ELF-1 (cell line): Measurements from ENCODE around the gene PAPSS1.

Experiments
- DNase-seq: peaks from one replicate; pipeline ENCODE4 v3.0.0-alpha.2; 2016; ENCODE audit warnings: low read depth, low spot score

The PAPSS1 gene

DNA sequence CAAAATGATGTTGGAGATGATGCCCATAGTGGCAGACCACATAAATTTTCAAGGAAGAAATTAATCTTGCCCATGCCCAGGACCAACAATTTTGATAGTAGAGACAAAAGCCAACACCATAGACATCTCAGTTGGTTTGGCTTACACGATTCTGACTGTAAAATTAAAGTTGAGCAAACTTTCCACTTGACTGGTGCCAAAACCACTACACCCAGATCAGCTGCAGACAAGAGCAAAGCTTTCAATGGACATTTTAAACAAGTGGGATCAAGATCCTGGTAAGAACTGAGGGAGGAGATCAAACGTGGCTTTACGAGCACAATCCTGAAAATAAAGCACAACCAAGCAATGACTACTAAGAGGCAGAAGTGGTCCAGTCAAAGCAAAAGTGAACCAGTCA, 90.7 kb downstream of the PAPSS1 start:
- no peak for DNase-seq

DNA sequence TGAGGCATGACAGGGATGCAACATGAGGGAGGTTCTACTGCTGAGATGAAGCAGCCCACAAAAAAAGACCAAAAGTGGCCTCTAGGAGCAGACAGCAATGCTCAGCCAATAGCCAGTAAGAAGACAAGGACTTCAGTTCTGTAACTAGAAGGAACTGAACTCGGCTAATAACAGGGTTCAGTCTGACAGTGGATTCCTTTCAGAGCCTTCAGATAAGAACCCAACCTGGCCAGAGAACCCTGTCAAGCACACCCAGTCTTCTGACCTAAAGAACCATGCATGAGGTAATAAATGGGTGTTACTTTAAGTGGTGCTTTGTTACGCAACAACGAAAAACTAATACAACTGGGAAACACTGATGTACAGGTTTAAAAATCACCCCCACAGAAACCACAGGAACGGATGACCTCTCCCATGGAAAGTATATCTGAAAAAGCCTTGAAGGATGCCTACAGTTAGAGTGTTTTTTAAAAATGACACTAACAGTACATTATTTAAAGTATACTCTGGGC, 94.6 kb downstream of the PAPSS1 start:
- no peak for DNase-seq

DNA sequence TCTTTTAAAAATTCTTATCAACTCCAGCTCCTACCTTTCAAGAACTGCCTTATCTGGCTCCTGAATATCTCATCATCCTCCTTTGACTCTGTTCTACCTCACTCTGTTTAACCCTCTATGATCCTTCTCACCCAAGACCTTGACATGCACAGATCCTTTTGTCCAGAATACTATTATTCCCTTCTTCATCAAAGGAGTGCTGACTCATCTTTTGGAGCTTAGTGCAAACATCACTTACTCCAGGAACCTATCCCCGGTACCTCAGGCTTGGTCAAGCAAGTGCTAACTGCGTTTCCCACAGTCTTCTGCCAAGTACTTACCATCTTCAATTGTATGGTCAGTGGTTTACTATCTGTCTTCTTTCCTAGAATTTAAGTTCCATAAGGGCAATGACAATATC, 96.0 kb downstream of the PAPSS1 start:
- no peak for DNase-seq

DNA sequence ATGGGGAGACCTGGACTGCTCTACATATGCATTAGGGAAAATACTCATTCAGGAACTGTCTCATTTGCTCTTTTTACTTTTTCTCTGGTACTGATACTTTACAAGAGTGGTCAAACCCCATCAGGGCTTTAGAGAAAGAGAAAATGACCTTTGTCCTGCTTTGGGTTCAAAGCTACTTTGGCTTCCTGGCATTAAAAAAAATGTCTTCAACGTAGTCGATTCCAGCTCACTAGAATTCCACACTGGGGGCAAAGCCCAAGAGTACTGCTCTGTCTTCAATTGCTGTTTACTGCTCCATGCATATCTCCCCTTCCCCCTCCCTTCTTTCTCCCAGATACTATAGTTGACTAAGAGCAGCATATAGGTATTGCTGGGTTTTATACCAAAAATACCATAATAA, 98.0 kb downstream of the PAPSS1 start:
- no peak for DNase-seq

DNA sequence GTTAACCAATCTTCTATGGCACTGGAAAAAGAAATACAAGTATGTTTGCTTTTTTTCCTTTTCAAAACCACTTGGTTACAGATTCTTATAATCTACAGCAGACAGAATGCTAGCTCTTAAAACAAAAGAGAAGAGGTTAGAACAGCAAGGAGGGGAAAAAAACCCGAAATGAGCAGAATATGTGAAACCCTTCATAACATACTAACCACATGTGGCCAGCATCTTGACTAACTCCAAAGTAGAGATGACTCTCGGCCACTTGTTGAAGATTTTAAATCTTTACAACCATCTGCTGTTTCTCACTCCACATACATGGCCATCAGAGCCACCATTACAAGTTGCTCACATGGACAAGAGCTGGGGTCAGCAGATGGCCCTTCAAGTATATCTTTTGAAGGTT, 100.3 kb downstream of the PAPSS1 start:
- DNase-seq, result no peak

DNA sequence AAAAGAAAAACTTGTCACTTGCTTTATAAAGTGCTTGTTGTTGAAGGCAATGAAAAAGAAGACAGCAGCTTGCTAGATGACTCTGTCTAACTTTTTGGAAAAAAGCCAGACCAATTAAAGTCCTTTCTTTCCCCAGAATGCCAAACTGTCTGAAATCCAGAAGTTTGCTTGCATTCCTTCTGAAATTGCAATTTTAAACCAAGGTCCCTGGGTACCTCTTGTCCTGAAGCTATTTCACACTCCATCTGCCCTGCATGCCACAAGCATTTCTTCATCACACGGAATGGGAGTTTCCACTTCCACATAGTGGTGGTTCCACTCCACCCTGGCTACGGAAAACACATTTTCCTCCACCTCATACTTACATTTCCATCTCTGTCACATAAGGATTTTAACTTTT, 101.0 kb downstream of the PAPSS1 start:
- no peak for DNase-seq

DNA sequence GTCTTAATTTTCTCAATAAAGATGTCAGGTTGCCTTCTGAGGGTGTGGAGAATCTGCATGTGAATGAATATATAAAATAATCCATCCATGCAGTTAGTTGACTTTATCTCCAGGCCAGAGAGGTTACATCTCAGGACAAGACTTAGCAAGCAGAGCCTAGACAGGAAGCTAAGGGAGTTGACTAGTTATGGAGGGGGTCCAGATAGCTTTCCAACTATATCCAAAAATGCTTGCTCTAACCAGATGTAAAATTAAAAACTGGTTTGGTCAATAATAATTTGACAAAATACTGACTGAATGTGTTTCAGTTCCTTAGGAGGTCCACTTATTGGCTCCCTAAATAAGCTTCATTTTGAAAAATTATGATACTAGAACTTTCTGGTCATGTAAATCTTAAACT, 101.4 kb downstream of the PAPSS1 start:
- DNase-seq, result no peak

DNA sequence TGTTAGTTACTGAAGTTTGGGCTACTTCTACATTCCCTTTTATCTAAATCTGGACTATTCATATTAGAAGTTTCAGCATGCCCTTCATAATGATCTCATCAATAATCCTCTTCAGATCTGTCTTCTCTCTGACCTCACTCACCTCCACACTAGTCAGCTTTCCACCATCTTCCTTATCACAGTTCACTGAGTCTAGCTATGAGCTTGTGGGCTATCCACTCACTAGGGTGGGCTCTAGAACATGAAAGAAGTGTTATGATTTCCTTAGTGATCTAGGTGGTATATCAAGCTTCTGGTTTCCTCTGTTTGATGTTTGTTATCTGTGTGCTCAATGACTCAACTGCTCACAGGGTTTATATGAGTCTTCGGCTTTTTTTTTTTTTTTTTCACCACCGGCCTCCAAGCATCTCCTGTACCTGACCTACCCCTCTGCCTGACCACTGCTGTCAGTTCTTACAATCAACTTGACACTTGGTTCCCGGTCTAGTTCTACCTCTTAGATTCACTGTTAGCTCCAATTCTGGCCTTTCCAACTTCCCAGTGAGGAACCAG, 103.1 kb downstream of the PAPSS1 start:
- DNase-seq, result no peak

DNA sequence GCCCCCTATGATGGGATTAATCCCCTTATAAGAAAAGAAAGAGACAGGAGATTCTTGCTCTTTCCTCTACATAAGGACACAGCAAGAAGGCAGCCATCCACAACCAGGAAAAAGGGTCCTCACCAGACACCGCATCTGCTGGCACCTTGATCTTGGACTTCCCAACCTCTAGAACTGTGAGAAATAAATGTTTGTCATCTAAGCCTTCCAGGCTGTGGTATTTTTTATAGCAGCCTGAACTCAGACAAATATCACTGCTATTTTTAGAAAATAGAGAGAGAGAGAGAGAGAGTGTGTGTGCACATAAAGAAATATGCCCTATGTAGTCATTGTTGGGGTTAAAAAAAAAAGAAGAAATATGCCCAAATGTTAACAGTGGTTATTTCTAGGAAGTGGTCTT, 104.2 kb downstream of the PAPSS1 start:
- no peak for DNase-seq

DNA sequence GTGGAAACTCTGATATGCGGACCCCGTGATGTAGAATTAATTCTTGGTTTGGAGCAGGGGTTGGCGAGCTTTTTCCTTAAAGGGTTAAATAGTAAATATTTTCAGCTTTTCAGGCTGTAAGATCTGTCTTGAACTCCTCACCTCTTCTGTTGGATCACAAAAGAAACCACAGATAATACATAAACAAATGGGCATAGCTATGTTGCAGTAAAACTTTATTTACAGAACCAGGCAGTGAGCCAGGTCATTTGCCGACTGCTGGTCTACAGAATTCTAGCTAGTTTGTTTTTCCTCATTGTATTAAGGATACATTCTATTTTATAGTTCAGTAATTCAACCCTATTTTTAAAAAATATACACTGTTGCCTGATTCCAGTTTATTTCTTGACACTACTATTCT, 116.6 kb downstream of the PAPSS1 start:
- DNase-seq, result no peak

DNA sequence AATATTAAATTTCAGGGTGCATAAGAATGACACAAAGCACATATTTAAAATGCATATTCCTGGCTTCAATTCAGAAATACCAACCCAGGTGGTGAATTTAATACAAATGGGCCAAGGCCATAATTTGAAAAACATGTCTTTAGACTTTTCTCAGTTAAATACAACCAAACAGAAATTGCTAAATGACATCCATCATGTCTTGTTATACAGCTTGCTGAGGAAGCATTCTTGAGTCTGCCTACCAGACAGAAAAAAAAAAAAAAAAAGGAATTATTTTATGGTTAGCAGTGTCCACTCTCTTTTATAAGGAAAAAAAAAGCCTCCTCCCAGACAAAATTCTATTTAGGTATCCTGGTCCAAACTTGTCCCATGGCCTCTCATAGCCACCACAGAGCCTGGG, 119.1 kb downstream of the PAPSS1 start:
- DNase-seq, result no peak

DNA sequence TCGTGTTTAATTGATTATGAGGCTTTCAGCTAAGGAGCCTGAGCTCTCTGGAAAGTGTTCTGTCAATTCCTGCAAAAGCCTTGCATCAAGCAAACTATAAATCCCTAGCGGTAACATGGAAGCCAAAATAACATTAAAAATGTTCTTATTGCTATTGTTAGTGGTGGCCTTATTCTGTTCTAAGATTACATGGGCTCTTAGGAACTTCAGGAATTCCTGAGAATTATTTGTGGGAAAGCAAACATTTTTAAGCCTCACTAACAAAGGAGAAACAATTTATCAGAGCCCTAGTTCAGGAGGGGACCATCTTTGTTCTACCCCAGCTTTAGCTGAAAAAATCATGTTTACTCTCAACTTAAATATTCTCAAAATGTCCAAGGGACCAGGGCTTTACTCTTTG, 119.6 kb downstream of the PAPSS1 start:
- no peak for DNase-seq

DNA sequence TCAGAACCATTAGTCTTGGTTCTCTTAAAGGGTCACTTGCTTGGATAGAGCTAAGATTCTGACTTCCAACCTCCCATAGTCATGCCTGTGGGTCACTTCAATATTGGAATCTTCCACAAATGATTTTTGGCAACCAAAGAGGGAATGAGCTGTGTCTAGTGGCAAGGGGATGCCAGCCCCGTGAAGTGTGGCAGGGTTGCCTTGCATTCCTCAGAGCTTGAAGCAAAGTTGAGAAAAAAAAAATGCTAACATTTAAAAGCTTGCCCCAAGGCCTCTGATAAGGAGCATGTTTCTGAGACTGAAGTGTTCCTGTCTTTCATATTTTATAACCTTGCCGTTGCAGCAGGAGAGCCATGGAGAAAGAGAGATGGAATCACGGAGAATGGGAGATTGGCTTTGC, 120.2 kb downstream of the PAPSS1 start:
- DNase-seq, result no peak

DNA sequence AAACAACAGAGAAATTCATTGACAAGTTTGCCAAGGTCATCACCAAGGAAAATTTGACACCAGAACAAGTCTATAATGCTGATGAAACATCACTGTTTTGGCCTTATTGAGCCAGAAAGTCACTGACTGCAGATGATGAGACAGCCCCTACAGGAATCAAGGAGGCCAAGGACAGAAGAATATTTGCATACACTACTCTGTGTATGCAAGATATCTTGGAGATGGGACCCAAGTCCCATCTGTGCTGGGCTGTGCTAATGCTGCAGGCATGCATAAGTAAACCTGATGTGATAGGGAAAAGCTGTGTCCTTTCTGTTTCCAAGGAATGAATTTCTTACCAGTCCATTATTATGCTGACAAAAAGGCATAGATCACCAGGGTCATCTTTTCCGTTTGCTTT, 126.8 kb downstream of the PAPSS1 start:
- DNase-seq, result no peak

DNA sequence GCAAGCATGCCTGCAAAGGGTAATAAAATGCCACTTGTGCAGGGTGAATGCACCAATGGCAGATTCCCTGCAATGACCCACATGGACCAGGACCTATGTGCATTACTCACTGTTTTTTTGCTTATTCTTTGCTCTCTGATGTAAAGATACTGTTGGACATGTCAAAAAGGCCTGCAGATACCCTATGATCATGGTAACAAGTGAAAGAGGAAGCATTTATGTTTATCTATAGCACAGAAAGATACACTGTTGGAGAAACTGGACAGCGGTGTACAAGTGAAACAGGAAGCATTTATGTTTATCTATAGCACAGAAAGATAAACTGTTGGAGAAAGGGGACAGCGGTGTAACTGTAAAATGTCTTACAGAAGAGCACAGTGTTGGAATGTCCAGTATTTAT, 127.5 kb downstream of the PAPSS1 start:
- no peak for DNase-seq

DNA sequence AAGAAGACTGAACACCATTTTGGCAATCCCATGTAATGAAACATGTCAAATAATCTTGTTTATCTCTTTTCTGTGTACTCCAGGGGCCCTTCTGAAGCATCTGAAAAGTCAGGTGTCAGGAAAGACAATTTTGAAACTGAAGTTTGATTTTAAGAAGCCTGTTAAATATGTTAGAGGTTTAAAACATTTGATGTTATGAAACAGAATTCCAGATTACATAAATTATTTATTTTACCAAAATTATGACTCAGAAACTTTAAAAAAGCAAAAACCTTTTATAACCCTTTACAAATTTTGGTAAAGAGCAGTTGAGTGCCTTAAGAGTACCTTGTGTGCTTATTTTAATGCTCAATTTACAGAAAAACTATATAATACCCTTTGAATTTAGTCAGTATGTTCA, 130.8 kb downstream of the PAPSS1 start:
- no peak for DNase-seq

DNA sequence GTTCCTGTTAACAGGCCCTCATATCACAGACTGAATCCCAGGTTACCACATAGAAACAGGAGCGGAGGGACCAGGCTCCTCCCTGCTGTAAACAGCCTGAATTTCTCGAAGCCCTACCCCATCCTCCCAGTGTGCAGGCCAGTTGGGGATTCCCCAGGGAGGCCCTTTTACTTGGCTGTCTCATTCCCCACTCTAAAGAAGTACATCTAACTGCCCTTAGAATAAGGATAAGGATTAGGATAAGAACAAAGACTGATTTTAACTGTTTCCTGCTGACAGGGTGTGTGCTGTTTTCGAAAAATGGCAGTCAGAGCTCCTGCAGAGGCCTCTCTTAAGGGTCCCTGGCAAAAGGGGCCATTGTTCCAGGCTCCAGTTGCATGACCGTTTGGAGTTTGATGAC, 133.7 kb downstream of the PAPSS1 start:
- no peak for DNase-seq

DNA sequence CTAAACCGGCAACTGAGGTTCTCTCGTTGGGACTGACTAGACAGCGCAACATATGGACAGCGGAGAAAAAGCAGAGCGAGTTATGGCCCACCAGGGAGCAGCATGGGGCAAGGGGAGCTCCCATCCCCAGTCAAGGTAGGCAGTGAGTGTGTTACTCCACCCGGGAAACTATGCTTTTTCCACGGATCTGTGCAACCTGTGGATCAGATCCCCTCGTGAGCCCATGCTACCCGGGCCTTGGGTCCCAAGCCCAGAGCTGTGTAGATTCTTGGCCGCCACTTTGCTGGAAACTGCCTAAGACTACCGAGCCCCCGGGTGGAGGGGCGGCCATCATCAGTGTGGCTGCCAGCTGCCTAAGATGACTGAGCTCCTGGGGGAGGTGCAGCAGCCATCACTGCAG, 140.9 kb downstream of the PAPSS1 start:
- DNase-seq, result no peak

DNA sequence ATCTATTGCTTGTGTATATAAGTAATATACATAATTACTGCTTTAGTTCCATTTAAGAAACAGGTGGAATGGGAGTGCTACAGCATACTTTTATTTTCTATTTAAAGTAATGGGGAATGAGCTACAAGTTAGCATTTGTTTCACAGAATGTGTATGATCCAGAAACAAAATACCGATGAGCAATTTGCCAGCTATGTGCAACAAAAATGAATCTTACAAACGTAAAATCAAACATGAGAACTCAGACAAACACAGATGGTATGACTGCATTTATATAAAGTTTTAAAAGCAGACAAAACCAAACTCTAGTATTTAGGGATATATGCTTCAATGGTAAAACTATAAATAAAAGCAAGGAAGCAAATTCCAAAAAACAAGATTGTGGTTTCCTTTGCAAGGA, 141.7 kb downstream of the PAPSS1 start:
- DNase-seq, result no peak

DNA sequence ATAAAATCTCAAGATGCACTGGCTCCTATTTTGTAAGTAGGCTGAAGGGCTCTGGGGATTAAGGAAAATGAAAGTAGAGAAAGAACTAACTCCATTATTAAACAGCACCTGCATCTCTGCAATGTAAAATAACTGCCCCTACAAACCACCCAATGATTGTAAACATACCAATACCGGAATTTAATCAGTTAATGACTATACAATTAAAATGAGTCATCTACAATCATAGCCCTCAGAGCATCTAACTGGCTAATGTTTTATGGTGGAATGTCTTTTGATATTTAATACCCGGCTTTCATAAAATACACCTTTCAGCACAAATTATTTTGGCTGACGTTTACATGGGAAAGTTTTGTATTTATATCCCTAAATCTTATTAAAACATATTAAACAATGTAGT, 142.3 kb downstream of the PAPSS1 start:
- DNase-seq, result no peak

DNA sequence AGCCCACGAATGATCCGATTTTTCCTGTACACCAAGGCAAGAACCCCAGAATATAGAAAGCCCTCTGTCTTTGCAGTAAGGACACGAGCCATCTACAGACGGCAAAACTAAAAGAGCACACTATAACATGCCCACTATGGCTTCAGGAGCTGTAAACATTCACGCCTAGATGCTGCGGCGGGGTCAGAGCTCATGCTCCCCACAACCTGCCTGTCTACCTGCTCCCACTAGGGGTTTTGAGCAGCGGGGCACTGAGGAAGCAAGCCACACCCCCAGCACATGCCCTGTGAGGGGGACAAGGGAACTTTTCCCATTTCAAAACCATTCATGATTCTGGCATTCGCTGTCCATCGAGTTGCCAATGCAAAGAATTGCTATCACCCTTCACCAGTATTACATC, 144.8 kb downstream of the PAPSS1 start:
- no peak for DNase-seq

DNA sequence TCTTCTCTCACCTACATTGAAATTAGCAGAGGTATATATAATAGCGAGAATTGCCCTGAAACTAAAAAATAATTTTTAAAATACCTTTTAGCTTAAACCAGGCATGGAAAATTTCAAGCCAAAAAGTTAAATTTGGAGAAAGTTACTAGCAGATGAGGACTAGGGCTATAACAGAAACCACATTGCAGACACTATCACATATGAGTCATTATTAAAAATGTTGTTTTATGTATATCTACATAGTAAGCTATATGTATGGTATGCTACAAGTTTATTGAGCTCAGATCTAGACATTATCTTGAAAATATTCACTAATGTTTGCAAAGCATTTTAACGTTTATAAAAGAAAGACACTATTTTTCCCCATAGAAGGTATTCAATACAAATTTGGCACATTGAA, 147.8 kb downstream of the PAPSS1 start:
- DNase-seq, result no peak

DNA sequence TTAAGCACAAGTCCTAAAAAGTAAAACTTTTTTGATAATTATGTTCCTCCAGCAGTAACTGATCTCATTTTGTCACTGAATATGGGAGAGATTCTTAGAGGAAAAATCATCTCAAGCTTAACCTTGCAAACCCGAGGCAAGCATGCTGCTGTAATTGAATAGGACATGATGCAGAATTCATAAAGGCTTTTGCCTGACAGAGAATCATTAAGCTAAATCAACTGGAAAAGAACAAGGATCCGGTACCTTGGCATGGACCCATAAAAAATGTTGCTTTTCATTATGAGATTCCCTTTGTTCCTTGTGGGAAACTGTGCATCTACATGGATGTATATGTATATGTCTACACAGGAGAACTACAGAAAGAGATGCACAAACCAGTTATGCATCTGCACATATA, 149.1 kb downstream of the PAPSS1 start:
- DNase-seq, result no peak

DNA sequence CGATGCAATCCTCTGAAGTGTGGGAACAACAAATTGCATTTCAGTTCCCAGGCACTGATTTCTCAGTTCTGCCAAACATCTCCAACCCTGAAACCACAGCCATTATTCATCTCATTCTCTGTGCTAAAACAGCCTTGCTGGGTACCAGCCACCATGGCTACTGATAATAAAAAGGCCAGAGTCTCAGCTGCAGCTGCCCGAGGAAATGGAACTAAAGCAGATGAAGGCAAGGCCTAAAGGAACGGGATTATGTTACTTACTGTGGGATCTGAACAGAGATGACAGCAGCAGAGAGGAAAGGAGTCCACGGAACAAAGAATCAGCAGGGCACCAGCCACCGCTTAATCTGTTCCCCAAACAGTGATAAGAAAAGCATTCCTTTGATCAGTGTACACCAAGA, 155.7 kb downstream of the PAPSS1 start:
- peak; percentile 72 for DNase-seq
